NK-92 treated with Interleukin-12 subunit alpha and Interleukin-12 subunit beta, amount 100 ng/mL, for 24 hours (cell line): ENCODE results near the gene GATAD1.
"Not testable (repeated sequence)": the region's sequence is repeated elsewhere in the genome, so short reads cannot be mapped to it uniquely, and the experiment has no call there.

ENCODE experiments used
- DNase-seq: peaks from one replicate; lab custom pipeline; 2025; lab: John Stamatoyannopoulos, UW

The GATAD1 gene

DNA sequence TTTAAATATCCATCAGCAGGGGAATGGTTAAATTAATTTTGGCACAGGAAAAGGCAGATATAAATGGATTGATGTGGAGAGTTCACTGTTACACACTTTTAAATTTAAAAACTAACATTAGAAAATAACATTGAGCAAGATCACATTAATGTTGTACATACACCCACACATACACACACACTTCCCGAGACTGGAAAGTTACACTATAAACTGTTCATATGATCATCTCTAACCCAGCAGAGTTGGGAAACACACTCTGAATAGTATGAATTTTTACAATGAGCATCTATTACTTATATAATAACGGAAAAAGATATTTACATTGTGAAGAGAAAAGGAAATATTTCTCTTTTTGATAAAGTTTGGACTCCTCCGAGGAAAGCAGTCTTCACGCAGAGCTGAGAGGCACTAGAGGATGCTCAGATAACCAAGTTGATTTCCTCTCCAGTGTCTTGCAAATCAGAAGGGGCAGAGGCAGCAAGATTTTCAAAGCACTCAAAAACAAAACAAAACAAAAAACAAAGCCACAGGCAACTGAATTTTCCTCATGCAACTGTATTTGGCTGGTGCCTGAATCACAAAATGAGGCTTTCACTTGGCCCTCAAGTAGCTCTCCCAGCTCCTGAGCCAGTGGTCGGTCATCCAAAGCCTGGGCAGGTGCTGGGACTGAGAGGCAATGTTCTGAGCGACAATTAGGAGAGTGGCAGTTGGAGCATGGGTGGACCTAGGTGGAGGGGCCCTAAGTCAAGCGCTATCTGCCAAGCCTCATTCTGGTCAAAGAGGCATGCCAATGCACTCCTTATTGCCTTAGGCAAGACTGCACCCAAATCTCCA is 10.5 kb upstream of the GATAD1 start:
- no peak for DNase-seq

DNA sequence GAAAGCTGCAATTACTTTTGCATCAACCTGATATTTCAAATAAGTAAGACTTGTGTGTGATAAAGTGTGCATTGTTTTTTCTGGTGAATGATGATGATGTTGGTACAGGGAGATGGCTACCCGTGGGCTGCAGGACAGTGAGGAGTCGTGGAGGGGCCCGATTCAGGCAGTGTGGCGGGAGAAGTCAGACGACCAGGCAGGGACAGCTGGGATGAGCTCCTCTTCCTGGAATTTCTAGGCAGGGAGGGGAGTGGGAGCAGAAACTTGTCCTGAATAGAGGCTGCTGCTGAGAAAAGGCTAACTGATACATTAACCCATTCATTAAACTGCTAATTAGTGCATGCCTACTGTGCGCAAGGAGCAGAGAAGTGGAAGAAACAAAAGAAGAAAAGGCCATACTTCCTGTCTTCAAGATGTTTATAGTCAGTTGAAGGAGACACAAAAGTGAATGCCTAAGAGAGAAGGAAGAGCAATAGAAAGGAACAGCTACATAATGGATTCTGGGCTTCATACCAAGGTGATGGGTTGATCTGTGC is 9.3 kb upstream of the GATAD1 start:
- no peak for DNase-seq

DNA sequence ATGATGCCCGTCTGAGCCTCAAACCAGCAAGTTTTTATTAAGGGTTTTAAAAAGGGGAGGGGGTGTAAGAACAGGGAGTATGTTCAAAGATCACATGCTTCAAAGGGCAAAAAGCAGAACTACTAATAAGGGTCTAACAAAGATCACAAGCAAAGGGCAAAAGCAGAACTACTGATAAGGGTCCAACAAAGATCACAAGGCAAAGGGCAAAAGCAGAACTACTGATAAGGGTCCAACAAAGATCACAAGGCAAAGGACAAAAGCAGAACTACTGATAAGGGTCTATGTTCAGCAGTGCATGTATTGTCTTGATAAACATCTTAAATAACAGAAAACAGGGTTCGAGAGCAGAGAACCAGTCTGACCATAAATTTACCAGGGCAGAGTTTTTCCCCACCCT is 4.6 kb upstream of the GATAD1 start:
- not testable (repeated sequence) for DNase-seq

- no peak for DNase-seq
Measured at GRCh38 chr7:92446869-92447344, 375 bp upstream of the GATAD1 start.

DNA sequence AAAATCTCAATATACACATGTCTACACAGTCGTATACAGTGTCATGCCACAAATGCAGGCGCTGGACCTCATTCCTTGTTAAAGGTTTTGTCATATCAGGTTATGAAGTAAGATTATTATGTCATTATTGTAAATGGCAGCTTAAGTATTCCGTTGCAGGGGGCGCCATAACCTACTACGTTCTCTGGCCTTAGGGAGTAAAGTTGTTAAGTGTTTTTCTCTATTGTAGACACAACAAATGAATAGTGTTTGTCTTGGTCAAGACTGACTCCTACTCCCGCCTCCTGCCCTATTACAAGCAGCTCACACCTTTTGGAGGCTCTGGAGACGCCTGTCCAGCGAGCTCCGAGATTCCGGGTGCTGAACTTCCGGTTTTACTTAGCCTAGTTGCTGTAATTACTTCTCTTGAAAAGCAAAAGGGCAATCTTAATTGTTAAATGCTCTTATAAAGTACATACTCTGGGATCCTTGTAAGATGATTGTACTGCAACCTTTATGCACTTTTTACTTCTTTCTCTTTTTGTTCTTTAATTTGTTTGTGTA is 994 bp downstream of the GATAD1 start:
- DNase-seq: peak; percentile 65

- DNase-seq: no peak
Measured at GRCh38 chr7:92451645-92452044, 4.4 kb downstream of the GATAD1 start.

- no peak for DNase-seq
Measured at GRCh38 chr7:92456236-92456635, 9.0 kb downstream of the GATAD1 start.

DNA sequence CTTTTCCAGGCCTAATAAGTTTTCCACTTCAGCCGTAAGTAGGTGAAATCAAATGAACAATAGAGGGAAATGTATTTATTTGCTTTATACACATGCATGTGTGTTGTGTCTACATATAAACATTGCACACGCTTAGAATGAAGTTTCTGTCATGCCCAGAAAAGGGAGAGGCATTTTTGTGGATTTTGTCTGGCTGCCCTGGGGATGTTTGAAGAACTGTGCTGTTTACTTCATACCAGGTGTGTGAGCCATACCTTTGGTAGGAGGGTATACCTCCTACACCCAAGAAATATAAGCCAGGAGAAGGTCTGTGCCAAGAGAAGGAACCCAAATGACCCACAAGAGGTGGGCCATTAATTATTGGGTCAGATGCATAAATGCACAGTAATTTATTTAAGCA is 12.8 kb downstream of the GATAD1 start:
- DNase-seq: no peak

DNA sequence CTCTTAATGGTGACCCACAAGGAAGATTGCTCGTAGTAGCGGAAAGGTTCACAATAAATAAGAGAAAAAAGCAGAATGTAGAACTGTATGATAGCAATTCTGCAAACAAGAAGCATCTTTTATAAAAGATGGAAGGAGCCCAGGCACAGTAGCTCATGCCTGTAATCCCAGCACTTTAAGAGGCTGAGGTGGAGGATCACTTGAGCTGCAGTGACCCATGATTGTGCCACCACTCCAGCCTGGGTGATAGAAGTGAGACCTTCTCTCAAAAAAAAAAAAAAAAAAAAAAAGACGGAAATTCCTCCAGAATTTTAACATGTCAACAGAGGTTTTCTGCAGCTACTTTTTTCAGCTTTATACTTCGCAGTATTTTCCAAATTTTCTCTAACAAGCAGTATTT is 13.2 kb downstream of the GATAD1 start:
- no peak for DNase-seq

- DNase-seq: no peak
Measured at GRCh38 chr7:92461027-92462003, 14.0 kb downstream of the GATAD1 start.

DNA sequence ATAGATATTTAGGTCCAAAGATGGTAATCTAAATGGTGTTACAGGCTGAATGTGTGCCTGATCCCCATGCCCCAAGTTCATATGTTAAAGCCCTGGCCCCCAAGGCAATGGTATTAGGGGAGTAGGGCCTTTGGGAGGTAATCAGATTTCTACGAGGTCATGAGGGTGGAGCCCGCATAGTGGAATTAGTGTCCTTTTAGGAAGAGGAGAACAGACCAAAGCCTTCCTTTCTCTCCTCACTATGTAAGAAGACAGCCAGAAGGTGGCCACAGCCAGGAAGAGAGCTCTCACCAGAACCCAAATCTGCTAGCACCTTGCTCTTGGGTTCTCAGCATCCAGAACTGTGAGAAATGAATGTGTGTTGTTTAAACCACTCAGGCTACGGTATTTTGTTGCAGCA is 15.3 kb downstream of the GATAD1 start:
- no peak for DNase-seq

DNA sequence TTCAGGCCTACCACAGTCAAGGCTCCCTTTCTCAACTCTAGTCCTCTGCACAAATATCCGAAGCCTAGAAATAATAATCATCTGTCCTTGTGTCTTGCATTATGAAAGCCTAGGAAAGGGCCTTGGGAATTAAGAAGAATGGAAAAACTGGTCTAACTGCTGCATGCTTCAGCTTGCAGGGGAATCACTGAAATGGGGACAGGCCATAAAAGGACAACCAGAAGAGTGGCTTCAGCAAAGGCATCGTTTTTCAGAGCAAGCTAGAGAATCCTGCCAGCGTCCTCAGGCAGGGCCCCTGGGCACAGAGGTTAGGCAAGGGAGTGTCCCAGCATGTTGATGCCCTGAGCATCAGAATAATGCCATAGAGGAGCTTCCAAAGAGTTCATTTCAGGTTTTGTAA is 17.2 kb downstream of the GATAD1 start:
- DNase-seq: no peak

DNA sequence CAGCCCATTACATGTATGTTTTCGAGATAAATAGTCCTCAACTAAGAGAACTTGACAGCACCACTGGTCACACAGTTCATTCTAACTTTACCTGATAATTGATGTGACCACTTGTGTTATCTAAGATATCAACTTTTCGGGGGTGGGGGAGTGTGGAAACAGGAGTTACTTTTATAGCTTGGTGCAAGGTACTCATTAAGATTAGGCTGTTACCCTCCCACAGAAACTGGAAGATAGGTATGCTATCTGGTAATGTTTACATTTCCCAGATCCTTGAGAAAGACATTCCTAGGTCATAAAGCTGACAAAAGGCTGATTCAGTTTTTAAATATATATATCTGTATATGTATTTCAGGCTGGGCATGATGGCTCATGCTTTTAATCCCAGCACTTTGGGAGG is 19.4 kb downstream of the GATAD1 start:
- no peak for DNase-seq

GRCh38 chr7:92468589-92468988 is 21.3 kb downstream of the GATAD1 start:
- not testable (repeated sequence) for DNase-seq

- not testable (repeated sequence) for DNase-seq
Measured at GRCh38 chr7:92473989-92474388, 26.7 kb downstream of the GATAD1 start.

DNA sequence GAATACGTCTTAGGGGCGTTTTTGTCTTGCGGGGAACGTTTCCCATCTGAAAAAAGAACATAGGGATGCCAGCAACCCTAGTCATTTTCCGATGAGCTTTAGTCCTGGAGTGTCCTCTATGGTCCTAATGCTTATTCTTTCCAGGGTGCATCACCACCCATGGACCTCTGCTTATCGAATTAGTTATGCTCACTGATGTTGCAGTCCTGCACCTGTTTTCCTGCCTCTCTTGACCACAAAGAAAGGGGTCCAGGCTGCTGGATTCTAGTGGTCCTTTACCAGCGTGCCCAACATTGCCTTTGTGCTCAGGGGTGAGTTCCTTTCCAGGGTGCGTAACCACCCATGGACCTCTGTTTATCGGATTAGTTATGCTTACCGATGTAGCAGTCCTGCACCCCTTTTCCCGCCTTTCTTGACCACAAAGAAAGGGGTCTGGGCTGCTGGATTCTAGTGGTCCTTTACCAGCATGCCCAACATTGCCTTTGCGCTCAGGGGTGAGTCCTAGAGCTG is 28.0 kb downstream of the GATAD1 start:
- not testable (repeated sequence) for DNase-seq

- DNase-seq: not testable (repeated sequence)
Measured at GRCh38 chr7:92475851-92476590, 28.7 kb downstream of the GATAD1 start.

- not testable (repeated sequence) for DNase-seq
Measured at GRCh38 chr7:92477681-92478080, 30.4 kb downstream of the GATAD1 start, which contains the start of gene ERVW-1. Gene ERVW-1, minus strand, starts transcription at chr7:92477946. Its CDS starts 7,565 bp downstream, at chr7:92470381.

GRCh38 chr7:92478095-92478494 is 30.8 kb downstream of the GATAD1 start:
- DNase-seq: no peak

GRCh38 chr7:92478711-92479110 is 31.4 kb downstream of the GATAD1 start:
- no peak for DNase-seq

GRCh38 chr7:92479146-92479545 is 31.9 kb downstream of the GATAD1 start:
- not testable (repeated sequence) for DNase-seq
